Panc1 (cell line): ENCODE results near the gene TAC4.

ENCODE experiments used
- POLR2AphosphoS5 ChIP-seq: IDR thresholded peaks from 2 replicates; pipeline ENCODE4 v1.6.1; 2012; ENCODE audit warnings: mild to moderate bottlenecking, low read depth, low read length, moderate library complexity
- SIN3A ChIP-seq: IDR thresholded peaks from 2 replicates; pipeline ENCODE4 v1.6.1; 2012; ENCODE audit warnings: low read depth, mild to moderate bottlenecking, low read length, moderate library complexity, borderline replicate concordance; ENCODE audit not compliant: insufficient read depth
- TCF7L2 ChIP-seq: IDR thresholded peaks from 2 replicates; pipeline ENCODE4 v1.6.1; 2011; ENCODE audit warnings: mild to moderate bottlenecking, low read depth, low read length, inconsistent platforms
- TF ChIP-seq, protein P1 (sequence below): fragments of 450-650 bp; IDR thresholded peaks from 2 replicates; pipeline ENCODE4 v1.5.1; 2017; ENCODE audit warnings: mild to moderate bottlenecking
- TF ChIP-seq, protein P2 (sequence below), 2 experiments: IDR thresholded peaks; 2 replicates each; pipeline ENCODE4 v1.6.1; 2011 to 2012; ENCODE audit warnings: low read depth in 2 of 2, control low read depth in 1 of 2, low read length in 1 of 2, mild to moderate bottlenecking in 1 of 2, moderate library complexity in 1 of 2; ENCODE audit not compliant: insufficient read depth in 1 of 2

DNA sequence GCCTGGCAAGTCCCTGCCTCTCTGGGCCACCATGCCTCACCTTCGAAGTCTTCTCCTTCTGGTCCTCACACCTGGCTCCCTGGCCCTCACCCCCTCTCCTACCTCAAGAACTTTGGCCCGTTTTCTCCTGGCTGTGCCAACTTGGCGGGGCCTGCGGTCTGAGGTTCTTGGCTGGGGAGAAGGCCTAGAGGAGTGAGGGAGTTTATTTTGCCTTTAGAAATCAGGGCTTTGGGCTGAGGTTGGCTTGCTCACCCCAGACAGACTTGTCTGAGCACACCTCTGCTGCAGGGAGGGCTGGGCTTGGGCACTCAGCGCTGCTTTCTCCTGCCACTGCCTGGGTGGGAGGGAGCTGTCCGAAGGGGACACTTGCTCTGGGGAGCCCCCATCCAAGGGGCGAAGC, 23.3 kb upstream of the TAC4 start:
- TF ChIP-seq POLR2AphosphoS5: no peak
- TF ChIP-seq SIN3A: no peak
- TF ChIP-seq, protein P1, sequence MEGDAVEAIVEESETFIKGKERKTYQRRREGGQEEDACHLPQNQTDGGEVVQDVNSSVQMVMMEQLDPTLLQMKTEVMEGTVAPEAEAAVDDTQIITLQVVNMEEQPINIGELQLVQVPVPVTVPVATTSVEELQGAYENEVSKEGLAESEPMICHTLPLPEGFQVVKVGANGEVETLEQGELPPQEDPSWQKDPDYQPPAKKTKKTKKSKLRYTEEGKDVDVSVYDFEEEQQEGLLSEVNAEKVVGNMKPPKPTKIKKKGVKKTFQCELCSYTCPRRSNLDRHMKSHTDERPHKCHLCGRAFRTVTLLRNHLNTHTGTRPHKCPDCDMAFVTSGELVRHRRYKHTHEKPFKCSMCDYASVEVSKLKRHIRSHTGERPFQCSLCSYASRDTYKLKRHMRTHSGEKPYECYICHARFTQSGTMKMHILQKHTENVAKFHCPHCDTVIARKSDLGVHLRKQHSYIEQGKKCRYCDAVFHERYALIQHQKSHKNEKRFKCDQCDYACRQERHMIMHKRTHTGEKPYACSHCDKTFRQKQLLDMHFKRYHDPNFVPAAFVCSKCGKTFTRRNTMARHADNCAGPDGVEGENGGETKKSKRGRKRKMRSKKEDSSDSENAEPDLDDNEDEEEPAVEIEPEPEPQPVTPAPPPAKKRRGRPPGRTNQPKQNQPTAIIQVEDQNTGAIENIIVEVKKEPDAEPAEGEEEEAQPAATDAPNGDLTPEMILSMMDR: no peak
- no peak for TF ChIP-seq TCF7L2
- TF ChIP-seq, protein P2, sequence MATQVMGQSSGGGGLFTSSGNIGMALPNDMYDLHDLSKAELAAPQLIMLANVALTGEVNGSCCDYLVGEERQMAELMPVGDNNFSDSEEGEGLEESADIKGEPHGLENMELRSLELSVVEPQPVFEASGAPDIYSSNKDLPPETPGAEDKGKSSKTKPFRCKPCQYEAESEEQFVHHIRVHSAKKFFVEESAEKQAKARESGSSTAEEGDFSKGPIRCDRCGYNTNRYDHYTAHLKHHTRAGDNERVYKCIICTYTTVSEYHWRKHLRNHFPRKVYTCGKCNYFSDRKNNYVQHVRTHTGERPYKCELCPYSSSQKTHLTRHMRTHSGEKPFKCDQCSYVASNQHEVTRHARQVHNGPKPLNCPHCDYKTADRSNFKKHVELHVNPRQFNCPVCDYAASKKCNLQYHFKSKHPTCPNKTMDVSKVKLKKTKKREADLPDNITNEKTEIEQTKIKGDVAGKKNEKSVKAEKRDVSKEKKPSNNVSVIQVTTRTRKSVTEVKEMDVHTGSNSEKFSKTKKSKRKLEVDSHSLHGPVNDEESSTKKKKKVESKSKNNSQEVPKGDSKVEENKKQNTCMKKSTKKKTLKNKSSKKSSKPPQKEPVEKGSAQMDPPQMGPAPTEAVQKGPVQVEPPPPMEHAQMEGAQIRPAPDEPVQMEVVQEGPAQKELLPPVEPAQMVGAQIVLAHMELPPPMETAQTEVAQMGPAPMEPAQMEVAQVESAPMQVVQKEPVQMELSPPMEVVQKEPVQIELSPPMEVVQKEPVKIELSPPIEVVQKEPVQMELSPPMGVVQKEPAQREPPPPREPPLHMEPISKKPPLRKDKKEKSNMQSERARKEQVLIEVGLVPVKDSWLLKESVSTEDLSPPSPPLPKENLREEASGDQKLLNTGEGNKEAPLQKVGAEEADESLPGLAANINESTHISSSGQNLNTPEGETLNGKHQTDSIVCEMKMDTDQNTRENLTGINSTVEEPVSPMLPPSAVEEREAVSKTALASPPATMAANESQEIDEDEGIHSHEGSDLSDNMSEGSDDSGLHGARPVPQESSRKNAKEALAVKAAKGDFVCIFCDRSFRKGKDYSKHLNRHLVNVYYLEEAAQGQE (IDR thresholded peaks at IDR 0.05; ENCODE audit: insufficient read depth in 1 of 2, low read depth in 2 of 2, low read length in 1 of 2): no peak
